NCI-H2196 treated with DMSO at 0.1 percent for 48 hours (cell line): ENCODE results near the gene ITIH6.
"Not testable (repeated sequence)": the region's sequence is repeated elsewhere in the genome, so short reads cannot be mapped to it uniquely, and the experiment has no call there.

Experiments used
- DNase-seq: peaks from one replicate; lab custom pipeline; 2025; ENCODE audit not compliant: unreplicated experiment; lab: John Stamatoyannopoulos, UW

Gene ITIH6

GRCh38 chrX:54738567-54738966 lies 59.5 kb downstream of the ITIH6 start:
- DNase-seq = not testable (repeated sequence)

- not testable (repeated sequence) for DNase-seq
Observed at GRCh38 chrX:54736298-54736942, 61.6 kb downstream of the ITIH6 start.

- no peak for DNase-seq
Observed at GRCh38 chrX:54721424-54721823, 76.6 kb downstream of the ITIH6 start.

GRCh38 chrX:54715621-54716020 lies 82.4 kb downstream of the ITIH6 start:
- no peak for DNase-seq

GRCh38 chrX:54714424-54714823 lies 83.6 kb downstream of the ITIH6 start:
- no peak for DNase-seq

GRCh38 chrX:54711735-54712134 lies 86.3 kb downstream of the ITIH6 start:
- DNase-seq = no peak

GRCh38 chrX:54710920-54711319 lies 87.1 kb downstream of the ITIH6 start:
- DNase-seq = no peak

GRCh38 chrX:54708404-54708803 lies 89.7 kb downstream of the ITIH6 start:
- DNase-seq = no peak
